K562 (cell line): ENCODE data around the gene MBD6. TPM values are rescaled to one million over a fixed set of nuclear protein-coding genes. Genes with fewer than 3 reads are reported as not detected.

Experiments used
- CBFA2T3 ChIP-seq: fragments of 450-650 bp; IDR thresholded peaks from 2 replicates; pipeline ENCODE4 v1.6.1; 2017
- EHMT2 ChIP-seq: fragments of 450-650 bp; IDR thresholded peaks from 2 replicates; pipeline ENCODE4 v1.6.1; 2018; ENCODE audit warnings: antibody characterized with exemption
- ESRRA ChIP-seq: fragments of 450-650 bp; IDR thresholded peaks from 2 replicates; pipeline ENCODE4 v1.6.1; 2014; ENCODE audit warnings: low read depth, mild to moderate bottlenecking, moderate library complexity, borderline replicate concordance
- EWSR1 ChIP-seq: fragments of 450-650 bp; IDR thresholded peaks from 2 replicates; pipeline ENCODE4 v1.6.1; 2018; ENCODE audit warnings: borderline replicate concordance, mild to moderate bottlenecking, low read depth, moderate library complexity; ENCODE audit not compliant: partially characterized antibody
- JUND ChIP-seq, 2 experiments: IDR thresholded peaks; 2 replicates in 1 of 2; 3 replicates in 1 of 2; pipeline ENCODE4 v1.6.1; 2011; ENCODE audit warnings: borderline replicate concordance in 2 of 2, low read depth in 2 of 2, low read length in 2 of 2, improper control_type of control experiment in 1 of 2, missing biosample characterization in 1 of 2, missing genetic modification characterization in 1 of 2, missing genetic modification reagents in 1 of 2
- LCOR ChIP-seq: sonication (generic); formaldehyde crosslinking; IDR thresholded peaks from 2 replicates; pipeline ENCODE4 v1.8.0; 2022; ENCODE audit warnings: mild to moderate bottlenecking, missing genetic modification reagents
- PML ChIP-seq: IDR thresholded peaks from 2 replicates; pipeline ENCODE4 v1.6.1; 2012; ENCODE audit warnings: low read length, inconsistent platforms
- SMARCA4 ChIP-seq: fragments of 450-650 bp; IDR thresholded peaks from 2 replicates; pipeline ENCODE4 v1.6.1; 2016
- TCF3 ChIP-seq: sonication (generic); formaldehyde crosslinking; IDR thresholded peaks from 2 replicates; pipeline ENCODE4 v1.4.0; 2020; ENCODE audit warnings: mild to moderate bottlenecking, missing genetic modification reagents
- TOE1 ChIP-seq, 2 experiments: fragments of 450-650 bp in 1 of 2; sonication (generic) in 1 of 2; formaldehyde crosslinking in 1 of 2; IDR thresholded peaks; 2 replicates each; pipeline versions ENCODE4 v1.7.1 to v1.8.0; 2016 to 2022; ENCODE audit warnings: borderline replicate concordance in 2 of 2, mild to moderate bottlenecking in 2 of 2, antibody characterized with exemption in 1 of 2, inconsistent platforms in 1 of 2, low read depth in 1 of 2, missing genetic modification reagents in 1 of 2, moderate library complexity in 1 of 2
- YY1 ChIP-seq, 3 experiments: IDR thresholded peaks; 2 replicates each; pipeline ENCODE4 v1.6.1; 2011; ENCODE audit warnings: low read length in 2 of 3, mild to moderate bottlenecking in 2 of 3, moderate library complexity in 2 of 3, borderline replicate concordance in 1 of 3, control low read depth in 1 of 3, low read depth in 1 of 3; ENCODE audit not compliant: insufficient read depth in 3 of 3, insufficient replicate concordance in 2 of 3, control insufficient read depth in 1 of 3, insufficient read length in 1 of 3; ENCODE audit errors: extremely low read depth in 1 of 3
- ZNF12 ChIP-seq: sonication (generic); formaldehyde crosslinking; IDR thresholded peaks from 2 replicates; pipeline ENCODE4 v1.4.0; 2020; ENCODE audit warnings: mild to moderate bottlenecking, missing genetic modification reagents
- ZNF354B ChIP-seq: fragments of 250-450 bp; sonication (Bioruptor Pico); IDR thresholded peaks from 2 replicates; pipeline ENCODE4 v1.4.0; 2020
- polyA plus RNA-seq, 8 experiments: library from polyadenylated mRNA; depleted of rRNA in 4 of 8; stranded (reverse) in 5 of 8; unstranded in 3 of 8; fragments of >200 nt; fragmentation: Nextera tagmentation in 2 of 8; fragmentation: Illumina TruSeq in 1 of 8; extraction: Ambion mirVana in 2 of 8; extraction: Trizol in 1 of 8; gene quantifications; 2 replicates each; pipeline versions ENCODE4 v1.2.1 to v1.2.3, GENCODE V29; 2011 to 2014; ENCODE audit warnings: inconsistent platforms in 1 of 8, missing spikeins in 1 of 8
- total RNA-seq, 7 experiments: library from RNA; depleted of rRNA in 6 of 7; stranded (reverse); fragments of >200 nt in 6 of 7; fragmentation: Illumina TruSeq in 2 of 7; extraction: Trizol in 2 of 7; gene quantifications; 2 replicates each; pipeline versions ENCODE4 v1.2.1 to v1.2.3, GENCODE V29; 2011 to 2021; ENCODE audit warnings: low replicate concordance in 1 of 7
- TF ChIP-seq, protein P1 (sequence below): sonication (generic); formaldehyde crosslinking; IDR thresholded peaks from 2 replicates; pipeline ENCODE4 v1.8.0; 2022; ENCODE audit warnings: mild to moderate bottlenecking, missing genetic modification reagents
- TF ChIP-seq, protein P2 (sequence below): conservative IDR thresholded peaks from 2 replicates; pipeline ENCODE4 v1.6.1; 2011; ENCODE audit warnings: low read depth, mild to moderate bottlenecking, low read length; ENCODE audit not compliant: control insufficient read depth
- TF ChIP-seq, protein P3 (sequence below): fragments of 450-650 bp; formaldehyde crosslinking; IDR thresholded peaks from 2 replicates; pipeline ENCODE4 v1.4.0; 2020; ENCODE audit warnings: mild to moderate bottlenecking, moderate library complexity
- TF ChIP-seq, protein P4 (sequence below), 2 experiments: fragments of 450-650 bp; conservative IDR thresholded peaks; 2 replicates each; pipeline ENCODE4 v1.6.1; 2017; ENCODE audit warnings: mild to moderate bottlenecking in 2 of 2, moderate library complexity in 2 of 2

Gene MBD6
- total and polyA plus RNA-seq, 9 of the 15 experiments (the other 6 are each of a cell fraction or from before 2014, with no cell fraction given) = 2.0 to 54.8 (median 3.8) TPM

DNA sequence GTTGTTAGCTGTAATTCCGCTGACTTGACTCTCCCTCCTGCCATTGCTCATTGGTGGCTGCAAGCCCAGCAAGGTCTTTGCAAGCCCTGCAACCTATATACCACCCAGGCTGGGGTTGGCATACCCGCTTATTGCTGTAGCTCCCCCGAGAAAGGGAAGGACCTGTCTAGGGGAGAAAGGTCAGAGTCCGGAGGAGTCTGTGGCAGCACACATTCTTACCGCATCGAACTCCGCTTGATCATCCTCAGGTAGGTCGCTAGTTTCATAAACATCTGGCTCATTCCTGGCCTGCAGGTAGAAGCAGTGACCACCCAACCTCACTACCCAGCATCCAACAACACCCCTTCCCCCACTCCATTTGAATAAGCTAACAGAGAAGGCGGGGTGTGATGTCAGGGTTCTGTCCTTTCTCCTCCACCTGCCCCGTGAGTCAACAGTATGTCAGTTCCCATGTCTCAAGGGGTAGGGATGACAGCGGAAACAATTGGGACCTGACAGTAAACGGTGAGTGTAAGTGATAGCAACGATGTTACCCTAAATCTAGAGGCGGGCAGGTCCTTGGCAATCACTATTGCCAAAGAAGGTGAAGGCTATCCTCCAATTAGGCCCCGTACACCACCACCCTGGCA, 23.3 kb downstream of the MBD6 start (continued):
- TF ChIP-seq, protein P1, sequence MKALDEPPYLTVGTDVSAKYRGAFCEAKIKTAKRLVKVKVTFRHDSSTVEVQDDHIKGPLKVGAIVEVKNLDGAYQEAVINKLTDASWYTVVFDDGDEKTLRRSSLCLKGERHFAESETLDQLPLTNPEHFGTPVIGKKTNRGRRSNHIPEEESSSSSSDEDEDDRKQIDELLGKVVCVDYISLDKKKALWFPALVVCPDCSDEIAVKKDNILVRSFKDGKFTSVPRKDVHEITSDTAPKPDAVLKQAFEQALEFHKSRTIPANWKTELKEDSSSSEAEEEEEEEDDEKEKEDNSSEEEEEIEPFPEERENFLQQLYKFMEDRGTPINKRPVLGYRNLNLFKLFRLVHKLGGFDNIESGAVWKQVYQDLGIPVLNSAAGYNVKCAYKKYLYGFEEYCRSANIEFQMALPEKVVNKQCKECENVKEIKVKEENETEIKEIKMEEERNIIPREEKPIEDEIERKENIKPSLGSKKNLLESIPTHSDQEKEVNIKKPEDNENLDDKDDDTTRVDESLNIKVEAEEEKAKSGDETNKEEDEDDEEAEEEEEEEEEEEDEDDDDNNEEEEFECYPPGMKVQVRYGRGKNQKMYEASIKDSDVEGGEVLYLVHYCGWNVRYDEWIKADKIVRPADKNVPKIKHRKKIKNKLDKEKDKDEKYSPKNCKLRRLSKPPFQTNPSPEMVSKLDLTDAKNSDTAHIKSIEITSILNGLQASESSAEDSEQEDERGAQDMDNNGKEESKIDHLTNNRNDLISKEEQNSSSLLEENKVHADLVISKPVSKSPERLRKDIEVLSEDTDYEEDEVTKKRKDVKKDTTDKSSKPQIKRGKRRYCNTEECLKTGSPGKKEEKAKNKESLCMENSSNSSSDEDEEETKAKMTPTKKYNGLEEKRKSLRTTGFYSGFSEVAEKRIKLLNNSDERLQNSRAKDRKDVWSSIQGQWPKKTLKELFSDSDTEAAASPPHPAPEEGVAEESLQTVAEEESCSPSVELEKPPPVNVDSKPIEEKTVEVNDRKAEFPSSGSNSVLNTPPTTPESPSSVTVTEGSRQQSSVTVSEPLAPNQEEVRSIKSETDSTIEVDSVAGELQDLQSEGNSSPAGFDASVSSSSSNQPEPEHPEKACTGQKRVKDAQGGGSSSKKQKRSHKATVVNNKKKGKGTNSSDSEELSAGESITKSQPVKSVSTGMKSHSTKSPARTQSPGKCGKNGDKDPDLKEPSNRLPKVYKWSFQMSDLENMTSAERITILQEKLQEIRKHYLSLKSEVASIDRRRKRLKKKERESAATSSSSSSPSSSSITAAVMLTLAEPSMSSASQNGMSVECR (CRISPR knock-in tag) = no peak
- TF ChIP-seq, protein P2, sequence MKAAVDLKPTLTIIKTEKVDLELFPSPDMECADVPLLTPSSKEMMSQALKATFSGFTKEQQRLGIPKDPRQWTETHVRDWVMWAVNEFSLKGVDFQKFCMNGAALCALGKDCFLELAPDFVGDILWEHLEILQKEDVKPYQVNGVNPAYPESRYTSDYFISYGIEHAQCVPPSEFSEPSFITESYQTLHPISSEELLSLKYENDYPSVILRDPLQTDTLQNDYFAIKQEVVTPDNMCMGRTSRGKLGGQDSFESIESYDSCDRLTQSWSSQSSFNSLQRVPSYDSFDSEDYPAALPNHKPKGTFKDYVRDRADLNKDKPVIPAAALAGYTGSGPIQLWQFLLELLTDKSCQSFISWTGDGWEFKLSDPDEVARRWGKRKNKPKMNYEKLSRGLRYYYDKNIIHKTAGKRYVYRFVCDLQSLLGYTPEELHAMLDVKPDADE = no peak
- TF ChIP-seq ZNF12 (CRISPR knock-in tag) (no peak), EWSR1 (no peak), ESRRA (no peak), TOE1 (IDR thresholded peaks at IDR 0.05; ENCODE audit: borderline replicate concordance) (0 out of 2 replicates have a peak, but pooled peaks have one; percentile 2), TOE1 (CRISPR knock-in tag; IDR thresholded peaks at IDR 0.05; ENCODE audit: borderline replicate concordance, low read depth) (no peak), CBFA2T3 (peak; percentile 3; the same call in 1 of the 2 replicates), EHMT2 (no peak), JUND (IDR thresholded peaks at IDR 0.05; ENCODE audit: borderline replicate concordance, low read depth, low read length) (peak; percentile 28; the same call in 1 of the 2 replicates), JUND (tag; IDR thresholded peaks at IDR 0.05; ENCODE audit: borderline replicate concordance, low read depth, low read length) (no peak; the same call in 2 of the 3 replicates), ZNF354B (CRISPR knock-in tag) (no peak), PML (no peak), SMARCA4 (peak; percentile 33; the same call in 1 of the 2 replicates), YY1 (IDR thresholded peaks at IDR 0.05; ENCODE audit: borderline replicate concordance in 1 of 3, control insufficient read depth in 1 of 3, extremely low read depth in 1 of 3, insufficient read depth in 3 of 3, insufficient read length in 1 of 3, insufficient replicate concordance in 2 of 3, low read depth in 1 of 3, low read length in 2 of 3) (peak in 1 of 3 experiments; percentile 20), LCOR (CRISPR knock-in tag) (no peak), TCF3 (CRISPR knock-in tag) (no peak)
- TF ChIP-seq, protein P3, sequence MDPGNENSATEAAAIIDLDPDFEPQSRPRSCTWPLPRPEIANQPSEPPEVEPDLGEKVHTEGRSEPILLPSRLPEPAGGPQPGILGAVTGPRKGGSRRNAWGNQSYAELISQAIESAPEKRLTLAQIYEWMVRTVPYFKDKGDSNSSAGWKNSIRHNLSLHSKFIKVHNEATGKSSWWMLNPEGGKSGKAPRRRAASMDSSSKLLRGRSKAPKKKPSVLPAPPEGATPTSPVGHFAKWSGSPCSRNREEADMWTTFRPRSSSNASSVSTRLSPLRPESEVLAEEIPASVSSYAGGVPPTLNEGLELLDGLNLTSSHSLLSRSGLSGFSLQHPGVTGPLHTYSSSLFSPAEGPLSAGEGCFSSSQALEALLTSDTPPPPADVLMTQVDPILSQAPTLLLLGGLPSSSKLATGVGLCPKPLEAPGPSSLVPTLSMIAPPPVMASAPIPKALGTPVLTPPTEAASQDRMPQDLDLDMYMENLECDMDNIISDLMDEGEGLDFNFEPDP (CRISPR knock-in tag) = no peak
- TF ChIP-seq, protein P4, sequence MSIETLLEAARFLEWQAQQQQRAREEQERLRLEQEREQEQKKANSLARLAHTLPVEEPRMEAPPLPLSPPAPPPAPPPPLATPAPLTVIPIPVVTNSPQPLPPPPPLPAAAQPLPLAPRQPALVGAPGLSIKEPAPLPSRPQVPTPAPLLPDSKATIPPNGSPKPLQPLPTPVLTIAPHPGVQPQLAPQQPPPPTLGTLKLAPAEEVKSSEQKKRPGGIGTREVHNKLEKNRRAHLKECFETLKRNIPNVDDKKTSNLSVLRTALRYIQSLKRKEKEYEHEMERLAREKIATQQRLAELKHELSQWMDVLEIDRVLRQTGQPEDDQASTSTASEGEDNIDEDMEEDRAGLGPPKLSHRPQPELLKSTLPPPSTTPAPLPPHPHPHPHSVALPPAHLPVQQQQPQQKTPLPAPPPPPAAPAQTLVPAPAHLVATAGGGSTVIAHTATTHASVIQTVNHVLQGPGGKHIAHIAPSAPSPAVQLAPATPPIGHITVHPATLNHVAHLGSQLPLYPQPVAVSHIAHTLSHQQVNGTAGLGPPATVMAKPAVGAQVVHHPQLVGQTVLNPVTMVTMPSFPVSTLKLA (conservative IDR thresholded peaks at IDR 0.05) = 0 out of 4 replicates have a peak, but pooled peaks of 1 of the 2 experiments have one; percentile 36
